ENCODE measurements around the gene KMT2C. TPM values are rescaled to one million over a fixed set of nuclear protein-coding genes. Genes with fewer than 3 reads are reported as not detected.
"Not testable (repeated sequence)": the region's sequence is repeated elsewhere in the genome, so short reads cannot be mapped to it uniquely, and the experiment has no call there.

Gene KMT2C
- total RNA-seq, 2 donors from 2014 or later = 70.0 to 110 TPM

DNA sequence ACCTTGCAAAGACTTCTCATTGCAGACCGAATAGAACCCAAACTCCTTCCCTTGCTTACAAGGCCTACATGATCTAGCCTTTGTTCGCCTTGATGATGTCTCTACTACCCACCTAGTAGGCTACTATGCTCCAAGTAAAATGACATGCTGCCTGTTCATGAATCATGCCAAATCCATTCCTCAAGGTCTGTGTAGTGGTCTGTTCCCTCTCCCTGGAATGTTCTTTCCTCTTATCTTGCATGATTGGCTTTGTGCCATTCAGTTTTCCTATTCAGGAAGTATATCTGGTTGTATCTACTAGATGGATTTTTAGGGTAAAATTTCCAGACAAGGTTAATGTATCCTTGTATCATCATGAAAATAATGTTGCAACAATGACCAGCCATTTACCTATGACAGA is 165.4 kb downstream of the KMT2C start:
- not testable (repeated sequence) for H3K4me1 ChIP-seq (ENCODE audit: control insufficient read depth in 1 of 2, low read depth in 2 of 2); H3K27me3 ChIP-seq (replicated peaks; ENCODE audit: insufficient read depth); ATAC-seq (ENCODE audit: insufficient number of reproducible peaks, low FRiP score, low read depth); H3K27ac ChIP-seq; DNase-seq (ENCODE audit: low spot score); H3K36me3 ChIP-seq; H3K9me3 ChIP-seq; H3K4me3 ChIP-seq

- not testable (repeated sequence) for H3K27me3 ChIP-seq (replicated peaks; ENCODE audit: insufficient read depth); H3K9me3 ChIP-seq; H3K4me3 ChIP-seq; H3K4me1 ChIP-seq (ENCODE audit: control insufficient read depth in 1 of 2, low read depth in 2 of 2); DNase-seq (ENCODE audit: low spot score); H3K27ac ChIP-seq; ATAC-seq (ENCODE audit: insufficient number of reproducible peaks, low FRiP score, low read depth); H3K36me3 ChIP-seq
Observed at GRCh38 chr7:152266859-152267258, 168.9 kb downstream of the KMT2C start.

GRCh38 chr7:152264915-152265314 is 170.9 kb downstream of the KMT2C start:
- DNase-seq (ENCODE audit: low spot score); H3K27ac ChIP-seq; H3K4me3 ChIP-seq; H3K36me3 ChIP-seq; H3K4me1 ChIP-seq (ENCODE audit: control insufficient read depth in 1 of 2, low read depth in 2 of 2); H3K9me3 ChIP-seq; H3K27me3 ChIP-seq (replicated peaks; ENCODE audit: insufficient read depth); ATAC-seq (ENCODE audit: insufficient number of reproducible peaks, low FRiP score, low read depth): not testable (repeated sequence)

- not testable (repeated sequence) for H3K27ac ChIP-seq; H3K36me3 ChIP-seq; H3K9me3 ChIP-seq; H3K4me1 ChIP-seq (ENCODE audit: control insufficient read depth in 1 of 2, low read depth in 2 of 2); H3K4me3 ChIP-seq; DNase-seq (ENCODE audit: low spot score); ATAC-seq (ENCODE audit: insufficient number of reproducible peaks, low FRiP score, low read depth); H3K27me3 ChIP-seq (replicated peaks; ENCODE audit: insufficient read depth)
Observed at GRCh38 chr7:152262146-152262545, 173.7 kb downstream of the KMT2C start.

DNA sequence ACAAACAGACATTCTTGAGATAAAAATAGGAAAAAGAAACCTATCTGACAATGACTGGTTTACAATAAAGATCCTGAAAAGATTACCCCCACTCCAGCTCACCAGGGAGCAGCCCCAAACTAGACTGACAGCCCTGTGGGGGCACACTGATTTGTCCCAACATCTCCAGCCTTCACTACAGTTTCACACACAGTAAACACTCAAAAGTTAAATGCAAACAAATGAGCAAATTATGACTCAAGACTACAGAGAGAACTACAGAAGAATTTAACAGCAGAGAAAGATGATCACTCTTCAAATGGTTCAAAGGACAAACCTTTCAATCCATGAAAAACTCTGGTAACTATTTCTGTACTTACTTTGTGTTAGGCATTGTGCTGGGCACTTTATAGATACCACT is 176.2 kb downstream of the KMT2C start:
- not testable (repeated sequence) for DNase-seq (ENCODE audit: low spot score); ATAC-seq (ENCODE audit: insufficient number of reproducible peaks, low FRiP score, low read depth); H3K9me3 ChIP-seq

GRCh38 chr7:152247851-152248250 is 188.0 kb downstream of the KMT2C start:
- not testable (repeated sequence) for DNase-seq (ENCODE audit: low spot score); H3K4me1 ChIP-seq (ENCODE audit: control insufficient read depth in 1 of 2, low read depth in 2 of 2); ATAC-seq (ENCODE audit: insufficient number of reproducible peaks, low FRiP score, low read depth); H3K27ac ChIP-seq; H3K36me3 ChIP-seq; H3K9me3 ChIP-seq; H3K27me3 ChIP-seq (replicated peaks; ENCODE audit: insufficient read depth); H3K4me3 ChIP-seq

More for the DNA sequence above, 176.2 kb downstream of the KMT2C start:
- not testable (repeated sequence) for H3K4me1 ChIP-seq (ENCODE audit: control insufficient read depth in 1 of 2, low read depth in 2 of 2); H3K36me3 ChIP-seq; H3K27me3 ChIP-seq (replicated peaks; ENCODE audit: insufficient read depth); H3K4me3 ChIP-seq; H3K27ac ChIP-seq

DNA sequence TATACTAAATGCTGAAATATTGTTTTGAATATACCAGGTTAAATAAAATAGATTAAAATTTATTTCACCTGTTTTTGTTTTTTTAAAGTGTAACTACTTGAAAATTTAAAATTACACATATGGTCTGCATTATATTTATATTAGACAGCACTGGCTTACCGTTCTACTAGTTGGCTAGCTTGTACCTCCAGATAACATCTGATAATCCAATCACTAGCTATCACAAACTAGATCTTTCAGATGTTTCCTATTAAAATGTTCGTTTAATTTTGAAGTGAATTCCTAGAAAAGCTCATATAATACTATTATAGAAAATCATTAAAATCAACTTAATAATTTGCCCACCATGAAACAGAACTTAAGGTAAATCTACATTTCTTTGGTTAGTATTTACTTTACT is 190.4 kb downstream of the KMT2C start:
- not testable (repeated sequence) for H3K36me3 ChIP-seq; H3K27me3 ChIP-seq (replicated peaks; ENCODE audit: insufficient read depth); H3K4me3 ChIP-seq; DNase-seq (ENCODE audit: low spot score); H3K27ac ChIP-seq; H3K4me1 ChIP-seq (ENCODE audit: control insufficient read depth in 1 of 2, low read depth in 2 of 2); ATAC-seq (ENCODE audit: insufficient number of reproducible peaks, low FRiP score, low read depth); H3K9me3 ChIP-seq

DNA sequence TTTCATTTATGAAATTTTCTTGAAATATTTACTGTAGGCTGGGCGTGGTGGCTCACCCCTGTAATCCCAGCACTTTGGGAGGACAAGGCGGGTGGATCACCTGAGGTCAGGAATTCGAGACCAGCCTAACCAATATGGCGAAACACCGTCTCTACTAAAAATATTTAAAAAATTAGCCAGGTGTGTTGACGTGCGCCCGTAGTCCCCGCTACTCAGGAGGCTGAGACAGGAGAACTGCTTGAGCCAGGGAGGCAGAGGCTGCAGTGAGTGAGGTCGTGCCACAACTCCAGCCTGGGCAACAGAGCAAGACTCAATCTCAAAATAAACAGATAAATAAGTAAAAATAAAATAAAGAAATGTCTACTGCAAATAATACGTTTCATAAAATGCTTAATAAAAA is 192.3 kb downstream of the KMT2C start:
- H3K4me3 ChIP-seq; H3K4me1 ChIP-seq (ENCODE audit: control insufficient read depth in 1 of 2, low read depth in 2 of 2); ATAC-seq (ENCODE audit: insufficient number of reproducible peaks, low FRiP score, low read depth); H3K9me3 ChIP-seq; H3K27me3 ChIP-seq (replicated peaks; ENCODE audit: insufficient read depth); H3K36me3 ChIP-seq; DNase-seq (ENCODE audit: low spot score); H3K27ac ChIP-seq: not testable (repeated sequence)

- not testable (repeated sequence) for H3K4me3 ChIP-seq; H3K36me3 ChIP-seq; DNase-seq (ENCODE audit: low spot score); ATAC-seq (ENCODE audit: insufficient number of reproducible peaks, low FRiP score, low read depth); H3K27ac ChIP-seq; H3K9me3 ChIP-seq; H3K4me1 ChIP-seq (ENCODE audit: control insufficient read depth in 1 of 2, low read depth in 2 of 2); H3K27me3 ChIP-seq (replicated peaks; ENCODE audit: insufficient read depth)
Observed at GRCh38 chr7:152241301-152241700, 194.5 kb downstream of the KMT2C start.

- H3K9me3 ChIP-seq; ATAC-seq (ENCODE audit: insufficient number of reproducible peaks, low FRiP score, low read depth); H3K27me3 ChIP-seq (replicated peaks; ENCODE audit: insufficient read depth); H3K4me1 ChIP-seq (ENCODE audit: control insufficient read depth in 1 of 2, low read depth in 2 of 2); DNase-seq (ENCODE audit: low spot score); H3K27ac ChIP-seq; H3K4me3 ChIP-seq; H3K36me3 ChIP-seq: not testable (repeated sequence)
Observed at GRCh38 chr7:152236306-152236705, 199.5 kb downstream of the KMT2C start.

DNA sequence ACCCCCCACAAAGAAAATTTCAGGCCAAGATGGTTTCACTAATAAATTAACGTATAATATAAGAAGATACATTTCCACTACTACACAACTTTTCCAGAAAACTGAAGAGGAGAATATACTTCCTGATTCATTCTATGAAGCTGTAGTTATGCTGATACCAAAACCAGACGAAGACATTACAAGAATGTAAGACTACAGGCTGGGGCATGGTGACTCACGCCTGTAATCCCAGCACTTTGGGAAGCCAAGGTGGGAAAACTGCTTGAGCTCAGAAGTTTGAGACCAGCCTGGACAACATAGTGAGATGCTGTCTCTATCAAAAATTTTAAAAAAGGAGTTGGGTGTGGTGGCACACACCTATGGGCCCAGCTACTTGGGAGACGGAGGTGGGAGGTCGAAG is 201.4 kb downstream of the KMT2C start:
- not testable (repeated sequence) for H3K9me3 ChIP-seq; H3K27ac ChIP-seq; DNase-seq (ENCODE audit: low spot score)

More for the DNA sequence above, 201.4 kb downstream of the KMT2C start:
- not testable (repeated sequence) for H3K27me3 ChIP-seq (replicated peaks; ENCODE audit: insufficient read depth); H3K4me1 ChIP-seq (ENCODE audit: control insufficient read depth in 1 of 2, low read depth in 2 of 2); H3K4me3 ChIP-seq; ATAC-seq (ENCODE audit: insufficient number of reproducible peaks, low FRiP score, low read depth)
- peaks cover 11% of the 10 kb centered on the region for H3K36me3 ChIP-seq
